ENCODE data around the gene GHRH.

The GHRH gene

GRCh38 chr20:37202267-37202943 is 59.2 kb downstream of the GHRH start:
- H3K36me3 Mint-ChIP-seq: peaks cover 17% of the 10 kb centered on the region
- no peaks in the 10 kb centered on the region for H3K9me3 Mint-ChIP-seq (ENCODE audit: low read depth)
- H3K4me1 Mint-ChIP-seq (ENCODE audit: low read depth): peaks cover 5% of the 10 kb centered on the region
- no peak overlapping the region for H3K4me3 Mint-ChIP-seq
- H3K27ac Mint-ChIP-seq: no peak overlapping the region
- no peaks in the 10 kb centered on the region for H3K27me3 Mint-ChIP-seq

- Mint-ChIP-seq H3K4me3 (no peak overlapping the region), H3K27ac (no peak overlapping the region), H3K9me3 (ENCODE audit: low read depth) (no peaks in the 10 kb centered on the region), H3K36me3 (peaks cover 12% of the 10 kb centered on the region), H3K27me3 (no peaks in the 10 kb centered on the region), H3K4me1 (ENCODE audit: low read depth) (peaks cover 9% of the 10 kb centered on the region)
These were observed 59.8 kb downstream of the GHRH start for GRCh38 chr20:37201827-37202162.
